Glutamatergic neuron (in vitro differentiated cells): Measurements from ENCODE around the gene SYNPR. TPM values are rescaled to one million over a fixed set of nuclear protein-coding genes. Genes with fewer than 3 reads are reported as not detected.

Experiments
- DNase-seq: peaks from one replicate; pipeline ENCODE4 v3.0.0; 2022
- H3K27ac Mint-ChIP-seq: one replicate; pipeline ENCODE4 v1.8.0; 2020; ENCODE audit warnings: mild to moderate bottlenecking, mixed read lengths, inconsistent platforms; ENCODE audit not compliant: unreplicated experiment
- H3K27me3 Mint-ChIP-seq: one replicate; pipeline ENCODE4 v1.8.0; 2020; ENCODE audit warnings: mild to moderate bottlenecking, moderate library complexity, mixed read lengths, inconsistent platforms; ENCODE audit not compliant: unreplicated experiment
- H3K36me3 Mint-ChIP-seq: one replicate; pipeline ENCODE4 v1.8.0; 2020; ENCODE audit warnings: mild to moderate bottlenecking, mixed read lengths, inconsistent platforms; ENCODE audit not compliant: unreplicated experiment
- H3K4me1 Mint-ChIP-seq: one replicate; pipeline ENCODE4 v1.8.0; 2020; ENCODE audit warnings: mild to moderate bottlenecking, low read depth, mixed read lengths, inconsistent platforms; ENCODE audit not compliant: unreplicated experiment
- H3K4me3 Mint-ChIP-seq: one replicate; pipeline ENCODE4 v1.8.0; 2020; ENCODE audit warnings: mild to moderate bottlenecking, mixed read lengths, inconsistent platforms; ENCODE audit not compliant: unreplicated experiment
- H3K9me3 Mint-ChIP-seq: one replicate; pipeline ENCODE4 v1.8.0; 2020; ENCODE audit warnings: mild to moderate bottlenecking, moderate library complexity, mixed read lengths, inconsistent platforms; ENCODE audit not compliant: unreplicated experiment
- total RNA-seq: library from RNA; stranded (reverse); fragmentation: NEBNext Ultra II Directional; extraction: Animal tissue kit (Norgen Biotek cat#: 25700); gene quantifications from one replicate; pipeline ENCODE4 v1.2.1, GENCODE V29; 2021; ENCODE audit not compliant: unreplicated experiment
- TF ChIP-seq, protein P1 (sequence below): fragments of 200-600 bp; sonication (generic); IDR thresholded peaks from one replicate; pipeline ENCODE4 v1.5.0; 2021; ENCODE audit not compliant: partially characterized antibody, unreplicated experiment

The SYNPR gene
- total RNA-seq, 1 donor from 2014 or later: 6.1 TPM

DNA sequence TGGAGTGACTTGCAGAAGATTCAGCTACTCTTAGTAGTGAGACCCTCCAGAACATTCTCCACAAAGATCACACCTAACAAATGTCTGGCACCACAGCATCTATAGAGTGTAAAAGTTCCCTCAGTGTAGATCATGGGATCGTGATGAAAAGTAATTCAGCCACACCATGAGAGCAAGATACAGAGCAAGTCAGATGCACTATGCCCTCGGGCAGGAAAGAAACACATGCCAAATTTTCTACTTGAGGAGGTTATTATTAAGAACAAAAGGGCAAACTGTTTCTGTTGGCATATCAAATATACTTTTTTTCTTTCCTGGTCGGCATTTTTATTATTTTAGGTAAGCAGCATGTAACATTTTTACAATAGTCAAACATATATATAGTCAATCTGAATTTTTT, 329.6 kb downstream of the SYNPR start:
- TF ChIP-seq, protein P1, sequence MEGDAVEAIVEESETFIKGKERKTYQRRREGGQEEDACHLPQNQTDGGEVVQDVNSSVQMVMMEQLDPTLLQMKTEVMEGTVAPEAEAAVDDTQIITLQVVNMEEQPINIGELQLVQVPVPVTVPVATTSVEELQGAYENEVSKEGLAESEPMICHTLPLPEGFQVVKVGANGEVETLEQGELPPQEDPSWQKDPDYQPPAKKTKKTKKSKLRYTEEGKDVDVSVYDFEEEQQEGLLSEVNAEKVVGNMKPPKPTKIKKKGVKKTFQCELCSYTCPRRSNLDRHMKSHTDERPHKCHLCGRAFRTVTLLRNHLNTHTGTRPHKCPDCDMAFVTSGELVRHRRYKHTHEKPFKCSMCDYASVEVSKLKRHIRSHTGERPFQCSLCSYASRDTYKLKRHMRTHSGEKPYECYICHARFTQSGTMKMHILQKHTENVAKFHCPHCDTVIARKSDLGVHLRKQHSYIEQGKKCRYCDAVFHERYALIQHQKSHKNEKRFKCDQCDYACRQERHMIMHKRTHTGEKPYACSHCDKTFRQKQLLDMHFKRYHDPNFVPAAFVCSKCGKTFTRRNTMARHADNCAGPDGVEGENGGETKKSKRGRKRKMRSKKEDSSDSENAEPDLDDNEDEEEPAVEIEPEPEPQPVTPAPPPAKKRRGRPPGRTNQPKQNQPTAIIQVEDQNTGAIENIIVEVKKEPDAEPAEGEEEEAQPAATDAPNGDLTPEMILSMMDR: no peak
- Mint-ChIP-seq H3K4me1 (no peaks in the 10 kb centered on the region), H3K27me3 (no peaks in the 10 kb centered on the region), H3K27ac (no peak overlapping the region), H3K9me3 (no peaks in the 10 kb centered on the region), H3K4me3 (no peak overlapping the region), H3K36me3 (no peaks in the 10 kb centered on the region)
- no peak for DNase-seq

- Mint-ChIP-seq H3K4me3 (no peak overlapping the region), H3K36me3 (no peaks in the 10 kb centered on the region), H3K9me3 (no peaks in the 10 kb centered on the region), H3K4me1 (no peaks in the 10 kb centered on the region), H3K27me3 (no peaks in the 10 kb centered on the region), H3K27ac (no peak overlapping the region)
- no peak for DNase-seq
- TF ChIP-seq, protein P1: no peak
These were observed 331.3 kb downstream of the SYNPR start for GRCh38 chr3:63609408-63609807.

DNA sequence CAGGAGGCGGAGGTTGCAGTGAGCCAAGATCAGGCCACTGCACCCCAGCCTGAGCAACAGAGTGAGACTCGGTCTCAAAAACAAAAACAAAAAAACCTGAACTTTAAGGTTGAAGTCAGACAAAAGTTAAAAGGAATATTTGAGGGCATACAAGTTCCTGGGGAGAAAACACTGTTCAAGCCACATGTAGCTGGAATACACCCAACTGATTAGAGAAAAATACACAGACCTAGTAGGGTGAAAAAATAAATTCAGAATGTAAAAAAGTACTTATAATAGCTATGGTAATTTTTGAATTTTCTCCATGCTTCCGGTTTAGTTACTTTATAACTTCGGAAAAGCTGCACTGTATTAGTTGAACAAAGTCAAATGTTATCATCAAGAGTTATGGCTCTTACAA, 331.7 kb downstream of the SYNPR start:
- Mint-ChIP-seq H3K9me3 (no peaks in the 10 kb centered on the region), H3K4me3 (no peak overlapping the region)

GRCh38 chr3:63611382-63611781, 333.3 kb downstream of the SYNPR start:
- DNase-seq: no peak
- no peaks in the 10 kb centered on the region for H3K27me3 Mint-ChIP-seq
- no peak overlapping the region for H3K4me3 Mint-ChIP-seq
- H3K36me3 Mint-ChIP-seq: no peaks in the 10 kb centered on the region
- no peaks in the 10 kb centered on the region for H3K9me3 Mint-ChIP-seq
- no peak overlapping the region for H3K27ac Mint-ChIP-seq
- H3K4me1 Mint-ChIP-seq: no peaks in the 10 kb centered on the region
- TF ChIP-seq, protein P1: no peak

More for the DNA sequence above, 331.7 kb downstream of the SYNPR start:
- Mint-ChIP-seq H3K4me1 (no peaks in the 10 kb centered on the region), H3K27me3 (no peaks in the 10 kb centered on the region), H3K36me3 (no peaks in the 10 kb centered on the region), H3K27ac (no peak overlapping the region)
- TF ChIP-seq, protein P1: no peak
- no peak for DNase-seq

DNA sequence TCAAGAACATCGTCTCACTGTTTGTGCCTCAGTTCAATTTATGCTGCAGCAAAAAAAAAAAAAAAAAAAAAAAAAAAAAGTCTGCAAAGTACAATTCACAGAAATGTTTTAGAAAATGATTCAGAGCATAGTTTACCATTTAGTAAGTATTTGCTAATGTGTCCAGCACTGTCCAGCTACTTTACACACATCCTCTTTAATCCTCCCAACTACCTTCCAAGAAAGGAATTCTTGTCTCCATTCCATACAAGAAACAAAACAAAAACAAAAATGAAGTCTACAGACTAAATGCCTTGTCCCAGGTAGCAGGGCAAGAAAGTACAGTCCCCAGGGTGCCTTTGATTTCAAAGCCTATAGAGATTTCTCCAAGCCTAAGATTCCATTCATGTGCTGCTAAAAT, 335.5 kb downstream of the SYNPR start:
- no peaks in the 10 kb centered on the region for H3K4me1 Mint-ChIP-seq
- no peaks in the 10 kb centered on the region for H3K27me3 Mint-ChIP-seq
- DNase-seq: no peak
- H3K4me3 Mint-ChIP-seq: no peak overlapping the region
- no peaks in the 10 kb centered on the region for H3K36me3 Mint-ChIP-seq
- no peak overlapping the region for H3K27ac Mint-ChIP-seq
- TF ChIP-seq, protein P1: no peak
- no peaks in the 10 kb centered on the region for H3K9me3 Mint-ChIP-seq
